HG03175 (cell line): ENCODE results near the gene TUBE1.

Source experiments
- ATAC-seq: cut with Tn5 transposase; IDR thresholded peaks from one replicate; pipeline ENCODE4 v1.9.1; 2021; ENCODE audit warnings: mild to moderate bottlenecking, moderate library complexity; ENCODE audit not compliant: unreplicated experiment

The TUBE1 gene

DNA sequence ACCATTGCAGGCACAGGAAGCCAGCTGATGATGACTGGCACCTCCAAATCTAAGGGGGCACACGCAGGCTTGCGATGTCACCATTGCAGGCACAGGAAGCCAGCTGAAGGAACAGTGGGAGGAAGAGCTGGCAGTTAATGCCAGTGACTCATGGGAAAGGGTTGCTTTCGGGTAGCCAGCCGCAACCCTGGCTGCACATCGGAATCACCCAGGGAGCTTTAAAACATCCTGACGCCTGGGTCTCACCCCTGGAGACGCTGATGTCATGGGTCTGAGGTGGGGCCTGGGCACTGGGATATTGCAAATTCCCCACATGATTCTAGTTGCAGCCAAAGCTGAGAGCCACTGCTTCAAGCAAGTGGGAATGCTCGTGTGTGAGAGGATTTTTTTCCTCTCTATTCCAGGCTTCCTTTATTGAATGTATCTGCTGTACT lies 49.5 kb downstream of the TUBE1 start:
- ATAC-seq: no peak

DNA sequence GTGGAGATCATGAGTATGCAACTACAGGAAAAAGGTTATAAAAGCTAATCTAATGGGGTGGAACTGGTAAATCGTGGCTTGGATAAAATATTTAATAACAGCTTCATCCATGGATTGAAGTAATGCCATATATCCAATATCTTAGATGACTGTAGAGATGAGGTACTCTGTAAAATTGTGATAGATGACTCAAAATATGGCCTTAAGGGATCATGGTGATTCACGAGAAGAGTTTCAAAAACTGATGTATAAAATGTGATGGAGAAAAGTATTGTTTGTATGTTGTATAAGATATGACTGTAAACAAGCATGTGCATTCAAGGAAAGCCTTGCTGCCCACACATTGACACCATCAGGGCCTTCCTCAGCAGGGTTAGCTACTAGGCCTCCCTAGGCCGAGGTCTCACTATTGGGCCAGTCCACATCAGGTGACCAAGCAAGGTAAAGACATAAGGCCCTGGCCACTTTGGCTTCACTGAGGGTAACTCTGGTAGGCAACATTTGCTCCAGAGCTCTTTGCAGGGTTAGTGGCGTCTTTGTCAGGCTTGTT lies 51.1 kb downstream of the TUBE1 start:
- ATAC-seq: no peak

GRCh38 chr6:112034616-112034995 lies 52.7 kb downstream of the TUBE1 start:
- ATAC-seq: no peak

DNA sequence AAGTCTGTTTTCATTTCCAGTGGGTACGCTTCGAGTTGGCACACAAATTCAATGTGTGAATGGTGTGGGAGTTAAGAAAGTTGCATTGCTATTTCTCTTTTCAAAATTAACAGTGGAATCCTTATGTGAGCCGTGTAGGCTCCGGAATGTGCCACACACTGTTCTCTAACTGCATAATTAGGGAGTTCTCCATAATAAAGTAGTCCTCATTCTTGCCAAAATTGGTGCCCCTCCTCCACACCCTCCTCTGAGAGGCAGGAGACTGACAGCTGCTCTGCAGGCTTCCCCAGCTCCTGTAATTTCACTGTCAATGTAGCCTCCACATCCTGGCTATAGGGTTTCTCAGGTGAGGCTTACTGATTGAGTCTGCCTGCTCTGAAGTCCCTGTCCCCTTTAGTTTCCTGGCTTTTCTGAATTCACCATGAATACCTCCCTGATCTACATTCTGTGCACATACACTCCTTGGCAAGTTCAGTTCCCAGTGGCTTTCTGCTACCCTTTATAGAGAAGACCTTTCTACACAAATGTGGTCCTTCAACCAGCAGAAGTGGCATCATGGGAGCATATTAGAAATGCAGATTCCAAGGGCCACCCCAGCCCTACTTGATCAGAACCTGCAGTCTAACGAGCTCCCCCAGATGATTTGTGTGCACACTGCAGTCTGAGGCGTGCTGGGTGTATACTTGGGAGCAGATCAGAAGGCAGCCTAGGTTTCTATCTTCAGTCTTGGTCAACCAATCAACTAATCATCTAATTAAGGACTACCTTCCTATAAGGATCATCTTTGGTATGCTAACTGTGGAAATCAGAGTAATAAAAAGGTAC lies 53.3 kb downstream of the TUBE1 start:
- ATAC-seq: no peak

DNA sequence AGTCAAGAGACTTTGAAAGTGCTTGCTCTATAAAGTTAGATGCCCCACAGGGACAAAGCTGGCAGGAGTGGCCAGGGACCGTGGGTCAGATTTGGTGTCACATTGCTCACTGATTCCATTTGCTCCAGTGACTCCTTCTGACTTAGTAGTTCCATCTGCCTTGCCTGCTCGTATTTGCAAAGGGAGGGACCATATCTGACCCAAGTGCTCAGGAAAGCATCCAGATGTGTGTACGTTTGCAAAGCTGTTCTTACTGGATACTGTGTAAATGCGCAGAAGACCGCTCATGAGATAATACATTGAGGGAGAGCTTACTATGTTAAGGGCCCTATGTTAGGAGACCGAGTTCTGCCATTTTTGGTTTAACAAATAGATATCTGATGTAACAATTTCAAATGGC lies 54.6 kb downstream of the TUBE1 start:
- ATAC-seq: no peak

DNA sequence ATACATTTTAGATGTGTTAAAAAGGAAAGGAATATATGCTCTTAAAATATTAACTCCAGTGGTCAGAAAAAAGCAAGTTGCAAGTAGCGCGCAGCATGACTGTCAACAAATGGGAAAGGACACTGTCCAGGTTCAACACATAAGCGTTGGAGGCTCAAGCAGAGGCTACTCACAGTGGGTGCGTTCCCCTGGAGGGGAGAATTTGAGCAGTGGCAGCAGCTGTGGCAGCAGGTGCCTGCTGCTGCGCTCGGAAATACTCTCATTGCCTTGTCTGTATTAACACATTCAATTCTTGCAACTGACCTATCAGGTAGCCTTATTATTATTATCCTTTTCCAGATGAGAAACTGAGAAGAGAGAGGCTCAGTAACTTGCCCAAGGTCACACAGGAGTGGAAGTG lies 55.3 kb downstream of the TUBE1 start:
- no peak for ATAC-seq

GRCh38 chr6:112030961-112031660 lies 56.2 kb downstream of the TUBE1 start:
- no peak for ATAC-seq

DNA sequence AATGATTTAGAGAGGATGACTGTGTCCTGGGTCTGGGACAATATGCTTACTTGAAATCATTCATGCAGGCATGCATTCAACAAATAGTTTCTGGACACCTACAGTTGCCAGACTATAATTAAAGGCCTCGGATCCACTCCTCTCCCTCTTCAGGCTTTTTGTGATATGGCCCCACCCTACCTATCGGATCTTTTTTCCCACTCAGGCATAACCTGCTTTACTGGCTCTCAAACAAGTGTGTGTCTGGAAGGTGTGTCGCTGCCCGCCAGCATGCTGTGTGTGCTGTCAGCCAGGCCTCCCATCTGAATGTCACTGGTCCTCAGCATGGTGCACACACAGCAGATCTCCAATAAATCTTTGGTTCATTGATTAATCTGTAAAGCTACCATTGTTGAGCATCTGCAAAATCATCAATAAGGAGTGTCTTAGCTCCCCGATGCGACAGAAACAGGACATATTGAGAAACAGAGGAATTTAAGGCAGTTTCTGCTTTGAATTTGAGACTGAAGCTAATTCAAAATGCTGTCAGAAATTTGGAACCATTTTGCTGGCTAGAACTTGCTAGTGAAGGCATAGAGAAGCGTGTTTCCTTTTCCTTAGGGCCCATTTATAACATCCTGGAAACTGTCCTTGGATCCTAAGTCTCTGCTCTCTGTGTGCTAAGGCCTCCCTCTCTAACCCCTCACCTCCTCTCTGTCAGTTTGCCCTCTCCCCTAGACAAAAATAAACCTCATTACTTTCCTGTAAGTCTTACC lies 56.9 kb downstream of the TUBE1 start:
- no peak for ATAC-seq

- peak; percentile 65 for ATAC-seq
Measured at GRCh38 chr6:112029045-112029822, 58.0 kb downstream of the TUBE1 start.

DNA sequence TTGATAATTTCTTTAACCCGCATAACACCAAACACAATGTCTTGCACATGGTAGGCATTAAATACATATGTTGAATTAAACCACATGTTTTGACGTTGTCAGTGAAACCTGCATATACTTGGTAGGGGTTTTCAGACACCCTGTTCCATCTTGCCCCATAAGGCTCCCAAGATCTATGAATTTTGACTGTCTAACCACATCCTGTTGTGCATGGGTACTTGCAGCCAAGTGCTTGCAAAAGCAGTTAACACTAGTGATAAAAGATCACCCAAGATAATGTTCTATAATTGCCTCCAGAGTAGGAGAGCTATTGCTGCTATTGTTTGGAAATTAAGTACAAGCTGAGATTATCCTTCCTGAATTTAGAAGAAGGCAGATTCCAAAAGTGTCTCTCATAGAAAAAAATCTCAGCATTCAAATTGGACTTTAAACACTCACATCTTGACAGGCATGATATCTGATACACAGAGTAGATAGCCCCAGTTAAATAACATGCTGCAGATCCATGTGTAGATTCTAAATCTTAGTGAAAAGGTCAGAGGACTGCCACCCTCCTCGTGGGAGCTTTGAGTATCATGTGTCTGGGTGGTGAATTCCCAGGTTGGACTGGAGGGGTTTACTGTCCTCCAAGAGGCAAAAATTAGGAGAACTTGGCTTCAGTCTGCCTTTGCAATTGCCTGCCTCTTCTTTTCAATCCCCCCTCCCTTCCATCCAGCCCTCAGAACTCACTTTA lies 59.2 kb downstream of the TUBE1 start:
- ATAC-seq: peak; percentile 71

- ATAC-seq: no peak
Measured at GRCh38 chr6:112026933-112027332, 60.3 kb downstream of the TUBE1 start.

DNA sequence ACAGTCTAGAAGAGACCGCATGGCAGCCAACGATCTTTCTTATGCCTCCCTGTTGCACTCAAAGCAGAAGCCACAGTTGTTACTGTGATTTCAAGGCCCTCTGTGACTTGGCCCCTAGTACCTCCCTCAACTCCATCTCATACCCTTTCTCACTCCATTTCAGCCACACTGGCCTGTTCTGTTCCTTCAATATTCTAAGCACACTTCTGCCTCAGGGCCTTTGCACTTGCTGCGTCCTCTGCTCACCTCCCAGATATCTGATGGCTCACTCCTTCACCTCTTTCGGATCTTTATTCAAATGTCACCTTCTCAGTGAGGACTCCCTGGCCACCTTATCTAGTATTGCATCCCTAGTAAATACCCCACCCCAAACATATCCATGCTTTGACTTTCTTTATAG lies 62.8 kb downstream of the TUBE1 start:
- no peak for ATAC-seq

DNA sequence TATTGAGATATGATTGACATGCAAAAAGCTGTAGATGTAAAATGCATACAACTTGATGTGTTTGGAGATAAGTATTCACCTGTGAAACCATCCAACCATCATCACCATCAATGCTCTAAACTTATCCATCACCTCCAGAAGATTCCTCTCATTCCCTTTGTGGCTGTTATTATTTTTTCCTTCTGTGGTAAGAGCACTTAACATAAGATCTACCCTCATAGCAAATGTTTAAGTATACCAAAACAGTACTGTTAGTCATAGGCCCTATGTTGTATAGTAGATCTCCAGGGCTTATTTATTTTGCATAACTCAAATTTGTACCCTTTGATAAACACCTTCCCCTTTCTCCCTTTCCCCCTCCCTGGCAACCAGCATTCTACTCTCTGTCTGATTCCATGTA lies 64.5 kb downstream of the TUBE1 start:
- ATAC-seq: no peak

DNA sequence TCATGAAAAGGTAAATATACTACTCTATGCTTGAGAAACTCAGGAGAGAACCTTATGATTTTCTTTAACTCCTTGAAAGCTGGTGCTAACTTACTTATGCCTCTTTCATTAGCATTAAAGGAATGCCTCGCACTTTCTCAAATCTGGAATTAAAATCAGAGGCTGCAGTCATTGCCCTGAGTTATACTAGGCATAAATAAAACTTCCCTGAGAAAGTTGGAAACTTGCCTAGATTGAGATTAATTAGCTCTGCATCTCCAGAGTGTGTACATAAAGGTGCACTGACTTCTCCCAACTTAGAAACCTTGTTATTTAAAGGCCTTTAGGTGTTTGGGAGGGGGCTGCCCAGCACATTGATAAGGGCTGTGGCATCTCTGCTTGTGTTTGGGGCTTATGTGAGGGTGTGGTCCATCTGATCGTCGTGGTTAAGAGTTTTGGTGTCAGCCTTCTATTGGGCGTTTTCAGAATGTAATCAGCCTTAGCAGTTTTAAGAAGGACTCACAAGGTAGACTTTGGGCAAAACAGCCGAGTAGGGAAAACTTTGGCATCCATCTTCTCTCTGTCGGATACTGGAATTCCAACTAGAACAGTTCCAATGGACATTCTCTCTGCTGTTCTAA lies 65.5 kb downstream of the TUBE1 start:
- no peak for ATAC-seq
